CD4-positive, alpha-beta memory T cell (primary cell): ENCODE results near the gene DDAH2. TPM values are rescaled to one million over a fixed set of nuclear protein-coding genes. Genes with fewer than 3 reads are reported as not detected.

ENCODE experiments used
- CTCF ChIA-PET: fragments of 350-600 bp; sonication (Branson Sonifier 250); formaldehyde crosslinking; loops from one replicate; lab custom pipeline; 2021; ENCODE audit warnings: inconsistent platforms; ENCODE audit not compliant: partially characterized antibody; lab: Charles Lee
- POLR2A ChIA-PET: fragments of 350-600 bp; sonication (Branson Sonifier 250); formaldehyde crosslinking; loops from one replicate; lab custom pipeline; 2021; ENCODE audit not compliant: partially characterized antibody; lab: Charles Lee
- DNase-seq, 5 donors: peaks; one replicate each; pipeline versions ENCODE4 v3.0.0 to v3.0.0-alpha.2; 2020 to 2022; ENCODE audit warnings: mixed read lengths in 1 of 5
- H3K27ac ChIP-seq: one replicate; pipeline ENCODE4 v1.7.0; 2013; ENCODE audit warnings: low read depth, low read length
- H3K27me3 ChIP-seq: 2 replicates; pipeline ENCODE4 v1.7.0; 2013; ENCODE audit warnings: mild to moderate bottlenecking, low read length, moderate library complexity; ENCODE audit not compliant: insufficient read depth
- H3K36me3 ChIP-seq: 2 replicates; pipeline ENCODE4 v1.7.0; 2013; ENCODE audit warnings: mild to moderate bottlenecking, low read length, moderate library complexity; ENCODE audit not compliant: insufficient read depth
- H3K4me1 ChIP-seq: 2 replicates; pipeline ENCODE4 v1.7.0; 2013; ENCODE audit warnings: mild to moderate bottlenecking, low read length, moderate library complexity; ENCODE audit not compliant: insufficient read depth
- H3K4me3 ChIP-seq, 2 donors: one replicate each; pipeline ENCODE4 v1.7.0; 2013; ENCODE audit warnings: low read length in 2 of 2, mild to moderate bottlenecking in 1 of 2
- H3K9me3 ChIP-seq, 2 donors: one replicate each; pipeline ENCODE4 v1.7.0; 2013; ENCODE audit warnings: low read length in 2 of 2, control low read depth in 1 of 2; ENCODE audit not compliant: control insufficient read depth in 1 of 2
- H3K27ac Mint-ChIP-seq, 7 donors: one replicate each; pipeline ENCODE4 v1.8.0; 2020 to 2021; ENCODE audit warnings: mixed read lengths in 7 of 7, mild to moderate bottlenecking in 6 of 7, inconsistent platforms in 3 of 7, moderate library complexity in 3 of 7
- H3K27me3 Mint-ChIP-seq, 2 donors: one replicate each; pipeline ENCODE4 v1.8.0; 2020 to 2021; ENCODE audit warnings: mixed read lengths in 2 of 2
- H3K36me3 Mint-ChIP-seq, 2 donors: one replicate each; pipeline ENCODE4 v1.8.0; 2020 to 2021; ENCODE audit warnings: mixed read lengths in 2 of 2, inconsistent platforms in 1 of 2, mild to moderate bottlenecking in 1 of 2
- H3K4me1 Mint-ChIP-seq, 4 donors: one replicate each; pipeline ENCODE4 v1.8.0; 2020 to 2021; ENCODE audit warnings: mixed read lengths in 4 of 4, mild to moderate bottlenecking in 1 of 4
- H3K4me3 Mint-ChIP-seq, 8 donors: one replicate each; pipeline ENCODE4 v1.8.0; 2020 to 2021; ENCODE audit warnings: mixed read lengths in 8 of 8, mild to moderate bottlenecking in 7 of 8, moderate library complexity in 6 of 8, inconsistent platforms in 3 of 8
- H3K9me3 Mint-ChIP-seq, 8 donors: one replicate each; pipeline ENCODE4 v1.8.0; 2020 to 2021; ENCODE audit warnings: mixed read lengths in 8 of 8, mild to moderate bottlenecking in 5 of 8, inconsistent platforms in 3 of 8, moderate library complexity in 1 of 8
- intact Hi-C: fragments of 100-400 bp; cut with micrococcal nuclease; formaldehyde crosslinking; loops from one replicate; pipeline ENCODE4 v1.15.1; 2023
- polyA plus RNA-seq, 2 donors: library from polyadenylated mRNA; unstranded; fragments of 300-500 nt; fragmentation: Illumina TruSeq; gene quantifications; one replicate each; pipeline ENCODE4 v1.2.3, GENCODE V29; 2021
- total RNA-seq, 2 experiments: library from RNA; stranded (reverse); gene quantifications; one replicate each; pipeline ENCODE4 v1.2.3, GENCODE V29; 2021

Gene DDAH2
- total and polyA plus RNA-seq, 4 experiments from 2014 or later: 5.4 to 19.8 (median 11.9) TPM

DNA sequence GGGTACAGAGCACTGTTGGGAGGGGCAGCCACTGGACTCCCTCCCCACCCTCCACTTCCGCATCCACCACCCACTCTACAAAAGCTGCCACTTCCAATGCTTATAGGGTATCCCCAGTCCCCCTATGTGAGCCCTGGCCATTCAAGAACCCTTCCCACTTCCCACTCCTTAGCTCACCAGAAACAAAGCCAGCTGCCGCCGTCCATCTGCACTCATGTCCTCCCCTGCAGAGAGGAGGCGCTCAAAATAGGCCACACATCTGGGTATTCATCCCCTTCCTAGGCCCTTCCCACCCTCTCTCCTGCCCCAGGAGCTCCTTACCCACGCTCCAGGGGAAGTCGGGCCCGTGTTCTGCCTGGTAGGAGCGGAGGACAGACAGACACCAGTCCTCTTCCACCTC lies 41.8 kb downstream of the DDAH2 start:
- intact Hi-C loops: no loop called here
- Mint-ChIP-seq H3K4me3 (no peak overlapping the region), H3K4me1 (peaks cover 0 to 2% (median under 1%) of the 10 kb centered on the region in 4 donors), H3K9me3 (no peaks in the 10 kb centered on the region), H3K27me3 (no peaks in the 10 kb centered on the region), H3K36me3 (peaks cover 17 to 48% of the 10 kb centered on the region in 2 donors), H3K27ac (peak overlapping the region in 2 of 7 donors; percentile 52 to 64)
- ChIA-PET POLR2A (interaction anchor here (2.5 kb wide), 1 partner anchor 16 kb away, joined by 7 read pairs; the partner anchor contains the start of gene ABHD16A), CTCF (interaction anchor here (0.8 kb wide), 1 partner anchor 142 kb away, joined by 4 read pairs; no protein-coding TSS in a partner anchor)
- DNase-seq: no peak
- Histone ChIP-seq H3K27me3 (no peaks in the 10 kb centered on the region), H3K27ac (no peak overlapping the region), H3K36me3 (peaks cover 45% of the 10 kb centered on the region), H3K4me3 (no peak overlapping the region), H3K9me3 (no peaks in the 10 kb centered on the region), H3K4me1 (no peaks in the 10 kb centered on the region)

DNA sequence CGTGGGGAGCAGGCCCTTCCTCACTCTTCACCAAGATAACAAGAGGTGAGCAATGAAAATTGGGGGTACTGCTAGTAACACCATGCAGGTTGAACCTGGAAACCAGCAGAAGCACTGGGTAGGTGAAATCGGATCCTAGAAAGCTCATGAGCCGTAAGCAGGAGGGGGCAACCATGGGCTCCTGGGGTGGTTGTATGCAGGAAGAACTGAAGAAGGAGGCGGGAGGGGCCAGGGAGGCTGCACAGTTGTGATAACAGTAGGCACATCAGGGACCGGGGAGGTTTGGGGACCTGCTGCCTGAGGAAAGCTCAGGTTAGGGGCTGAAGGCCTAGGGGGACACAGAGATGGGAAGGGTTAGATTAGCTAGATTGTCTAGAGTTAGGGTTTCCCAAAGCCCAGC lies 42.6 kb downstream of the DDAH2 start:
- DNase-seq: no peak
- H3K27me3 ChIP-seq: no peaks in the 10 kb centered on the region
- no peaks in the 10 kb centered on the region for H3K9me3 ChIP-seq
- intact Hi-C loops: no loop called here
- ChIA-PET POLR2A (interaction anchor here (2.5 kb wide), 1 partner anchor 17 kb away, joined by 7 read pairs; the partner anchor contains the start of gene ABHD16A), CTCF (interaction anchor here (1.2 kb wide), 1 partner anchor 144 kb away, joined by 3 read pairs; no protein-coding TSS in a partner anchor)
- Mint-ChIP-seq H3K9me3 (no peaks in the 10 kb centered on the region), H3K27ac (peak overlapping the region in 3 of 7 donors; percentile 25 to 70 (median 47)), H3K4me3 (no peak overlapping the region), H3K4me1 (peaks cover 2 to 5% (median 3%) of the 10 kb centered on the region in 4 donors), H3K27me3 (no peaks in the 10 kb centered on the region), H3K36me3 (peaks cover 16 to 46% of the 10 kb centered on the region in 2 donors)
- peaks cover 45% of the 10 kb centered on the region for H3K36me3 ChIP-seq
- peaks cover 4% of the 10 kb centered on the region for H3K4me1 ChIP-seq
- no peak overlapping the region for H3K27ac ChIP-seq
- H3K4me3 ChIP-seq: no peak overlapping the region

DNA sequence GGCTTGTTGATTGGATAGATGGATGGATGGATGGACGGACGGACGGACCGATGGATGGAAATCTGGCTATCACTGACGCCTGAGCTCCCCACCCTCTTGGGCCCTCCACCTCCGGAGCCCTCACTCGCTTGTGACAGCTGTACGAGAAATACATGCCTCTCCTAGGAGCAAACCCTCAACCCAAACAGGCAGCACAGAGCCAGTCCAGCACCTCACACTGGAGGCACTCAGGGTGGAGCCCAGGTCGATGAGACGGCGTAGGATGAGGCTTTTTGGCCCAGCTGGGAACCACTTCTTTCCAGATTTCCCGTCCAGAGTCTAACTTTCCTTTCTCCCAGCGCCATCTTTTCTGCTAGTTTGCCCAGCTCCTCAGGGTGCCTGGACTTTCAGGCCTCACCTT lies 45.5 kb downstream of the DDAH2 start:
- no peaks in the 10 kb centered on the region for H3K27me3 Mint-ChIP-seq
- Histone ChIP-seq H3K27me3 (no peaks in the 10 kb centered on the region), H3K4me1 (peaks cover 19% of the 10 kb centered on the region), H3K27ac (no peak overlapping the region), H3K36me3 (peaks cover 22% of the 10 kb centered on the region), H3K9me3 (no peaks in the 10 kb centered on the region), H3K4me3 (no peak overlapping the region)
- H3K4me1 Mint-ChIP-seq: peaks cover 11 to 21% (median 15%) of the 10 kb centered on the region in 4 donors
- no peak for DNase-seq
- peak overlapping the region in 2 of 7 donors; percentile 65 to 77 for H3K27ac Mint-ChIP-seq
- CTCF ChIA-PET: no interaction called here
- intact Hi-C loops: loop anchor here (5.0 kb wide), 1 partner anchor 54 kb away; the partner anchor contains the start of gene CLIC1
- POLR2A ChIA-PET: interaction anchor here (1.3 to 1.4 kb wide), 2 partner anchors 131 to 144 kb away, joined by 3 read pairs; partner anchors contain the start of gene HSPA1B
- peaks cover 14 to 26% of the 10 kb centered on the region in 2 donors for H3K36me3 Mint-ChIP-seq
- H3K9me3 Mint-ChIP-seq: no peaks in the 10 kb centered on the region
- H3K4me3 Mint-ChIP-seq: peak overlapping the region in 1 of 8 donors; percentile 25

DNA sequence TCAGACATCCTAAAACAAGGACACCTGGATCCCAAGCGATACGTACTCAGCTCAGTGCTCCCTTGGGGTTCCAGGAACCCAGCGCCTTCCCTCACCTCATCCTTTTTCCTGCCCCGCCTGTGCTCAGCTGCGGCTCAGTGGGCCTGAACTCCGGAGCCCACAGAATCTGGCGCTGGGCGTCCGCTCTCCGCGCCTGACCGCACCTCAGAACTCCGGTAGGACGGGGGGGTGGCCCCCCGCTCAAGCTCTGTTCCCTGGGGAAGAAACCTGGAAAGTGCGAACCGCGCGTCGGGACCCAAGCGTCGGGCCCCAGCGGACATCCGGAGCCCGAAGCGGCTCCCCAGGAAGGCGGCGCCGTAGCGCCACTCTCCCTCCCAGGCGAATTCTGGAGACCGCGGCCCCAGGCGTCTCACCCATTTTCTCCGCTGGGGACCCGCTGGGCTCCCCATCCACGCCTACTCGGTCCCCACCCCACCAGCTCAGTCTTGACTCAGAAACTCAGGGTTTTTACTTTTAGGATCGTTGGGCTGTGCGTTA lies 47.9 kb downstream of the DDAH2 start:
- H3K4me1 ChIP-seq: peaks cover 19% of the 10 kb centered on the region
- intact Hi-C loops: loop anchor here (2.0 to 5.0 kb wide), 3 partner anchors 16 to 56 kb away; partner anchors contain the start of genes ABHD16A, CLIC1 and GPANK1
- peak overlapping the region; percentile 51 for H3K27ac ChIP-seq
- no peaks in the 10 kb centered on the region for H3K27me3 Mint-ChIP-seq
- peaks cover 5% of the 10 kb centered on the region for H3K36me3 ChIP-seq
- H3K4me1 Mint-ChIP-seq: peaks cover 11 to 27% (median 16%) of the 10 kb centered on the region in 4 donors
- H3K9me3 ChIP-seq: no peaks in the 10 kb centered on the region
- peak overlapping the region; percentile 55 to 87 (median 77) for H3K27ac Mint-ChIP-seq
- no peaks in the 10 kb centered on the region for H3K9me3 Mint-ChIP-seq
- ChIA-PET POLR2A (interaction anchor here (0.7 to 2.1 kb wide), 15 partner anchors 14 to 183 kb away, joined by 3 to 13 read pairs (median 5); partner anchors contain the start of genes ABHD16A, BAG6, CSNK2B and GPANK1), CTCF (interaction anchor here (0.7 to 2.1 kb wide), 24 partner anchors 8 to 1086 kb away, joined by 3 to 11 read pairs (median 4); partner anchors contain the start of genes ABHD16A, CLIC1, DXO and GPANK1)
- peak in 4 of 5 donors; percentile 17 to 43 (median 28) for DNase-seq
- peak overlapping the region; percentile 69 to 70 for H3K4me3 ChIP-seq
- peak overlapping the region; percentile 86 to 91 (median 90) for H3K4me3 Mint-ChIP-seq
- H3K27me3 ChIP-seq: no peaks in the 10 kb centered on the region
- H3K36me3 Mint-ChIP-seq: peaks cover 2 to 8% of the 10 kb centered on the region in 2 donors

DNA sequence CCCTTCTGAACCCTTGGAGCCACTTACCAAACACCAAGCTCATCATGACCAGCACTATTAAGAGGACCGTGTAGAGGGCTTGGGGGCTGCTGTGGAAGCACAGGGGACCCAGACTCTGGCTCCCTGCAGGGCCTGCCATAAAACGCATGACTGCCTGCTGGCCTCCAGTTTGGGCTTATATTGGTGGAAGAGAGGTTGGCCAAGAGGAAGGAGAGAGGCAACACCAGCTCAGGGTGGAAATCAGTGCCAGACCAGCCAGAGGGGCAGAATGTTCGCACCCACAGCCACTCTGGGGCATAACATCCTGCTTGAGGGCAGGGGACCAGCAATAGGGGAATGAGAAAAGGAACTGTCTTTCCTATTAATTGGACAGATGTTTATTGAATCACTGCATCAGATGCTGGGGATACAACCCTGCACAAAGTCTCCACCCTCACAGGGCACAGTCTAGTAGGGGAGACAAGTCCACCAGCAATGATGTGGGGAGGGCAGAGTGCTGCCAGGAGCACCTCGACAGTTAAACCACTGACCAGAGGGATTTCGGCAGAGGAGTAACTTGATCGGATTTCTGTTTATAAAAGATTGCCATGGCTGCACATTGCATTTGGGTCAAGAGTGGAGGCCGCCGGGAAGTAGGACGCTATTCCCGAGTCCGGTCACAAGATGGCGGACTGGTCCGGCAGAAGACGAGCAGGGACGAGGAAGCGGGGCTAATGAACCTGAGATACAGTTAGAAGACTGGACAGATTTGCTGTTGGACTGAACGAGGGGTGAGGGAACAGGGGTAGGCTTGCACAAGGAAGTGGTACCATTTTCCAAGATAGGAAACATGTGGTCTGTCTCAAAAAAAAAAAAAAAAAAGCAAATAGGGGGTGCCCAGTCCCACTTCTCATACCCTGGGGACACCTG lies 48.6 kb downstream of the DDAH2 start, which contains the start of gene LY6G5C:
Gene LY6G5C (minus strand): TSS at position 842 of the 909 bp plus-strand sequence. CDS start 694 bp downstream, at position 148.
- Mint-ChIP-seq H3K4me3 (peak within 1 kb of the TSS; percentile 86 to 91 (median 90)), H3K9me3 (no peaks in the 10 kb centered on the region), H3K36me3 (peaks cover 0 to 4% of the 10 kb centered on the region in 2 donors), H3K27ac (peak within 1 kb of the TSS; percentile 77 to 92 (median 86)), H3K27me3 (no peaks in the 10 kb centered on the region), H3K4me1 (peaks cover 11 to 27% (median 16%) of the 10 kb centered on the region in 4 donors)
- H3K9me3 ChIP-seq: no peaks in the 10 kb centered on the region
- peak within 1 kb of the TSS; percentile 51 for H3K27ac ChIP-seq
- peak within 1 kb of the TSS; percentile 69 to 70 for H3K4me3 ChIP-seq
- intact Hi-C loops: loop anchor here (1.0 to 5.0 kb wide), 5 partner anchors 16 to 184 kb away; partner anchors contain the start of genes ABHD16A, CLIC1 and GPANK1
- H3K36me3 ChIP-seq: no peaks in the 10 kb centered on the region
- peaks cover 19% of the 10 kb centered on the region for H3K4me1 ChIP-seq
- ChIA-PET CTCF (interaction anchor here (0.7 to 2.1 kb wide), 24 partner anchors 9 to 1085 kb away, joined by 3 to 11 read pairs (median 4); partner anchors contain the start of genes ABHD16A, CLIC1, DXO and GPANK1), POLR2A (interaction anchor here (0.7 to 2.1 kb wide), 15 partner anchors 14 to 183 kb away, joined by 3 to 13 read pairs (median 5); partner anchors contain the start of genes ABHD16A, BAG6, CSNK2B and GPANK1)
- DNase-seq: peak in 4 of 5 donors; percentile 51 to 59 (median 56)
- no peaks in the 10 kb centered on the region for H3K27me3 ChIP-seq

DNA sequence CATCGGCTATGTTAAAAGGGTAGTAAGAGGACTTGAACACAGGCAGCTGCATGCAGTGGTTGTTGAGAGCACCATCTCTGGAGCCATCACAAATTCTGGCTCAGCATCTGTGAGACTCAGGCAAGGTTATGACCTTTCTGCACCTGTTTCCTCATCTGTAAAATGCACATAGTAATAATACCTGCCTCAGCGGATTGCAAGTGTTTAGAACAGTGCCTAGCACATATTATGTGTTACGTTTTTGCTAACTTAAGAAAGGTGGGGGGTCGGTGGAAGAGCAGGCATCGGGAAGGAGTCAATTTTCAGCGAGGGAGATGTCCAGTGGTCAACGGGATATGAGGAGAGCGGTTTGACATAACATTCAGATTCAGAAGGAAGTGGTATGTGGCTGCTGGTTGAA lies 51.1 kb downstream of the DDAH2 start:
- Histone ChIP-seq H3K27me3 (no peaks in the 10 kb centered on the region), H3K27ac (no peak overlapping the region), H3K36me3 (peaks cover 5% of the 10 kb centered on the region), H3K4me3 (no peak overlapping the region), H3K4me1 (peaks cover 19% of the 10 kb centered on the region), H3K9me3 (no peaks in the 10 kb centered on the region)
- Mint-ChIP-seq H3K36me3 (peaks cover 6 to 12% of the 10 kb centered on the region in 2 donors), H3K27me3 (no peaks in the 10 kb centered on the region), H3K9me3 (no peaks in the 10 kb centered on the region), H3K4me3 (peak overlapping the region in 2 of 8 donors; percentile 3 to 50), H3K27ac (peak overlapping the region in 3 of 7 donors; percentile 5 to 61 (median 22)), H3K4me1 (peaks cover 11 to 27% (median 16%) of the 10 kb centered on the region in 4 donors)
- intact Hi-C loops: no loop called here
- POLR2A ChIA-PET: interaction anchor here (0.6 to 1.2 kb wide), 2 partner anchors 25 to 103 kb away, joined by 3 read pairs; partner anchors contain the start of gene TNF
- CTCF ChIA-PET: interaction anchor here (1.1 to 1.3 kb wide), 4 partner anchors 12 to 212 kb away, joined by 3 to 4 read pairs (median 3); partner anchors contain the start of gene HSPA1B
- DNase-seq: no peak
